HFF-Myc (cell line): ENCODE data around the gene CDC42EP2.

ENCODE experiments used
- DNase-seq: peaks from one replicate; pipeline ENCODE4 v3.0.0-alpha.2; 2011; ENCODE audit warnings: low read depth; ENCODE audit errors: extremely low read depth
- H3K4me3 ChIP-seq: replicated peaks from 2 replicates; pipeline ENCODE4 v1.5.1; 2011; ENCODE audit warnings: low read depth, mild to moderate bottlenecking, control low read depth, low read length
- CTCF ChIP-seq: IDR thresholded peaks from 2 replicates; pipeline ENCODE4 v1.5.1; 2012; ENCODE audit warnings: mild to moderate bottlenecking, low read depth, low read length, control low read depth; ENCODE audit errors: missing control alignments

The CDC42EP2 gene

GRCh38 chr11:65310215-65310614, 4.5 kb upstream of the CDC42EP2 start:
- no peak for DNase-seq
- no peak overlapping the region for H3K4me3 ChIP-seq
- TF ChIP-seq CTCF = no peak

- TF ChIP-seq CTCF = no peak
- H3K4me3 ChIP-seq = no peak overlapping the region
- no peak for DNase-seq
Measured at GRCh38 chr11:65310736-65311135, 3.9 kb upstream of the CDC42EP2 start.

- no peak for DNase-seq
- TF ChIP-seq CTCF = no peak
- no peak overlapping the region for H3K4me3 ChIP-seq
Measured at GRCh38 chr11:65311170-65311678, 3.4 kb upstream of the CDC42EP2 start.

- TF ChIP-seq CTCF = peak; percentile 96
- peak; percentile 40 for DNase-seq
- H3K4me3 ChIP-seq = peak overlapping the region; percentile 92
Measured at GRCh38 chr11:65315204-65315865, 669 bp downstream of the CDC42EP2 start.

GRCh38 chr11:65315866-65316226, 1.2 kb downstream of the CDC42EP2 start:
- DNase-seq = no peak
- no peak for TF ChIP-seq CTCF
- H3K4me3 ChIP-seq = peak overlapping the region; percentile 92

- TF ChIP-seq CTCF = no peak
- DNase-seq = peak; percentile 95
- H3K4me3 ChIP-seq = peak overlapping the region; percentile 92
Measured at GRCh38 chr11:65316227-65317024, 1.8 kb downstream of the CDC42EP2 start.
